ENCODE measurements around the gene SNX18.
"Not testable (repeated sequence)": the region's sequence is repeated elsewhere in the genome, so short reads cannot be mapped to it uniquely, and the experiment has no call there.

Gene SNX18

GRCh38 chr5:54517512-54518145 lies at the start of gene SNX18:
Gene SNX18 (plus strand): TSS chr5:54517759. CDS start chr5:54517953, 194 bp downstream.
- DNase-seq (ENCODE audit: low read depth, low spot score): peak; percentile 67

GRCh38 chr5:54469622-54470021 lies 47.9 kb upstream of the SNX18 start:
- DNase-seq (ENCODE audit: low read depth, low spot score): no peak

- DNase-seq (ENCODE audit: low read depth, low spot score): no peak
Measured at GRCh38 chr5:54470128-54470527, 47.4 kb upstream of the SNX18 start.

GRCh38 chr5:54470677-54471076 lies 46.9 kb upstream of the SNX18 start:
- DNase-seq (ENCODE audit: low read depth, low spot score): no peak

DNA sequence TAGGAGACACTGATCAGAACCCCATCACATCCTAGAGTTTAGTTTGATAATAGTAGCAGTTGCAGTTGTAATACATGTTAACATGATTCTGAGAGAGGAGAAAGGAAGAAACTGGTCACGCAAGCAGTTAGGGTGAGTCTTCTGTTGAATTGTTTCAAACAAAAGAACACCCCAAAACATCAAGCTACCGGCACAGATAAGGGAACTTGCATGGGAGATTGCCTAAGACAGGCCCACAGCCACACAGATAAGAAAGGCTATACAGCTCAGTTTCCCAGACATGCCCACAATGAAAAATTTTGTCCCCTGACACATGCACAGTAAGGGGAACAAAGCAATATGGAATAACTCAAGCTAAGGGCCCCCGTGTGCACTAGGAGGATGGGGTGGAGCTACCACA lies 46.2 kb upstream of the SNX18 start:
- no peak for DNase-seq (ENCODE audit: low read depth, low spot score)

DNA sequence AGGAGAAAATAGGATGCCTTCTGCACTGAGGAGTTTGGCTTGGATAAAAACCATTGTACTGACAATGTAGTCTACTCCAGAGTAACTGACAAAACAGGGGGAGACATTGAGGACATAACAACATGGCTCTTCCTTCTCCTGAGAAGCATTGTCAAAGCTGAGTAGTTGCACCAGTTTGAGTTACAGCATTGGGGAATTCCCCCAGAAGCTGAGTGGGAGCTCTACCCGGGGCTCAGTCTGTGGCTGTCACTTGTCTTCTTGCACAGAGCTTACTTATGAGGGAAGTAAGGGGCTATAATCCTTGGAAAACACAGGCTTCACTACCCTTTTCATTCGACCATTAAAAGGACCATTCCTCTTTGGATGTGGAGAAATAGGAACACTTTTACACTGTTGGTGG lies 40.9 kb upstream of the SNX18 start:
- DNase-seq (ENCODE audit: low read depth, low spot score): no peak

DNA sequence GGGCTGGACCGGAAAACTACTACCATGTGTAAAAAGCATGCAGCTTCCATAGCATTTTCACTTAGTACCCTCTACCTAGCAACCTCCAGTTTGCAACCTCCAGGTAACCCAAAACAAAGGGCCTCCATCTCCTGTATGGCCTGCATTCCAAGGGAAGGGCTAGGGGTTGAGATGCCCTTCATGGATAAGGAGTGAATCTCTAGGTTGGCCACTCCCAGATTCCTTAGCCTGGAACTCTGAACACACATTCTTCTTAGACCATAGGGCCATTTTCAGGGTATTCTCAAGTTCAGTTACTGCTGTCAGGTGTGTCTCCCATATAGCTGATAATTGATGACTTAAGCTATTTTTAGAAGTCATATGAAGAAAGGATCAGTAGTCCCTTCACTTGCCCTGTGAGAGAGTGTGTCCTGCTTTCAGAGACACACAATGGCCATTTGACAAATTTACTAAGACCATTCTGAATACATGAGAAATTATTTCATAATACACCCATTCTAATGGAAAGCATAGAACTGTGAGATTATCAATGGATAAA lies 39.5 kb upstream of the SNX18 start:
- no peak for DNase-seq (ENCODE audit: low read depth, low spot score)

DNA sequence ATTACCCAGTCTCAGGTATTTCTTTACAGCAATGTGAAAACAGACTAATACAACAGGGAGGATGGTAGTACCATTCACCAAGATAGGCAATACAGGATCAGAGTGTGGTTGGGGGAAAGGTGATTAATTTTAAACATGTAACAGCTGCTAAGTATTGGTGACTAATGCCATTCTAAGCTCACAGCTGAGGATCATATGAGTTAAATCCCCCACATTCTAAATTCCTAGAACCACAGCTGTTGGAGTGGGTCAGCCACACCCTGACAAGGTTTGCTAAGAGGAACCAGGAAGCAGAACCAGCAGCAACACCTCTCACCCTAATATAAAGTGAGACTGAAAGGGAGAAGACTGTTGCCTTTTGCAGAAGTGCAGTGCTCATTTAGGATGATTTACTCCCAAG lies 37.3 kb upstream of the SNX18 start:
- DNase-seq (ENCODE audit: low read depth, low spot score): no peak

GRCh38 chr5:54484219-54484894 lies 33.2 kb upstream of the SNX18 start:
- DNase-seq (ENCODE audit: low read depth, low spot score): no peak

DNA sequence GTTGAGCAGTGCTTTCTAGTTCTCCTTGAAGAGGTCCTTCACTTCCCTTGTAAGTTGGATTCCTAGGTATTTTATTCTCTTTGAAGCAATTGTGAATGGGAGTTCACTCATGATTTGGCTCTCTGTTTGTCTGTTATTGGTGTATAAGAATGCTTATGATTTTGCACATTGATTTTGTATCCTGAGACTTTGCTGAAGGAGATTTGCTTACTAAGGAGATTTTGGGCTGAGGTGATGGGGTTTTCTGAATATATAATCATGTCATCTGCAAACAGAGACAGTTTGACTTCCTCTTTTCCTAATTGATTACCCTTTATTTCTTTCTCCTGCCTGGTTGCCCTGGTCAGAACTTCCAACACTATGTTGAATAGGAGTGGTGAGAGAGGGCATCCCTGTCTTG lies 31.9 kb upstream of the SNX18 start:
- not testable (repeated sequence) for DNase-seq (ENCODE audit: low read depth, low spot score)

DNA sequence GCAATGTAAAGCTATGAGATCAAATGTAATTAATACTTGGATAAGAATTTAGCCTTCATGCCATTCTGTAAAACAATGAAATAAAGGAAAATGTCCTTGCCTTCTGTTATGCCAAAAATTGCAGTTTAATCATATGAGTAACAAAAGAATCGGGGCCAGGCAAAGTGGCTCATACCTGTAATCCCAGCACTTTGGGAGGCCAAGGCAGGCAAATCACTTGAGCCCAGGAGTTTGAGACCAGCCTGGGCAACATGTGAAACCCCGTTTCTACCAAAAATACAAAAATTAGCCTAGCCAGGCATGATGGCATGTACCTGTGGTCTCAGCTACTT lies 27.9 kb upstream of the SNX18 start:
- not testable (repeated sequence) for DNase-seq (ENCODE audit: low read depth, low spot score)

GRCh38 chr5:54491326-54491725 lies 26.2 kb upstream of the SNX18 start:
- DNase-seq (ENCODE audit: low read depth, low spot score): no peak

- no peak for DNase-seq (ENCODE audit: low read depth, low spot score)
Measured at GRCh38 chr5:54492178-54492577, 25.4 kb upstream of the SNX18 start.

DNA sequence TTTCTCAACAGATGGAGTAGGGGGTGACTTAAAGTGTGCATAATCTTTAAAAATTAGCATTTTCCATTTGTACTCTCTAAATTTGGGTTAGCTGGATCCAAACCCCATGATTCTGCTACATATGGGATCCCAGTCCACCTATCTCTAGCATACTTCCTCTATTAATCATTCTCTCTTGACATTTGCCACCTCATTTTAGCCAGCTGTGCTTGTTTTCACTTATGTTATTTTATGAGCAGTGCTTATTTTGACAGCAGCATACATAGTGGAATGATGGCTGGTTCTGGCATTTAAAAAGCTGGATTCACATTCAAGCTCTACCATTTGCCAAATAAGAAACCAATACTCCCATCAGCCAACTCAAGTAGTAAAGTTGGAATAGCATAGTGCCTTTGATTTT lies 22.5 kb upstream of the SNX18 start:
- DNase-seq (ENCODE audit: low read depth, low spot score): no peak

- DNase-seq (ENCODE audit: low read depth, low spot score): no peak
Measured at GRCh38 chr5:54514291-54514690, 3.3 kb upstream of the SNX18 start.

DNA sequence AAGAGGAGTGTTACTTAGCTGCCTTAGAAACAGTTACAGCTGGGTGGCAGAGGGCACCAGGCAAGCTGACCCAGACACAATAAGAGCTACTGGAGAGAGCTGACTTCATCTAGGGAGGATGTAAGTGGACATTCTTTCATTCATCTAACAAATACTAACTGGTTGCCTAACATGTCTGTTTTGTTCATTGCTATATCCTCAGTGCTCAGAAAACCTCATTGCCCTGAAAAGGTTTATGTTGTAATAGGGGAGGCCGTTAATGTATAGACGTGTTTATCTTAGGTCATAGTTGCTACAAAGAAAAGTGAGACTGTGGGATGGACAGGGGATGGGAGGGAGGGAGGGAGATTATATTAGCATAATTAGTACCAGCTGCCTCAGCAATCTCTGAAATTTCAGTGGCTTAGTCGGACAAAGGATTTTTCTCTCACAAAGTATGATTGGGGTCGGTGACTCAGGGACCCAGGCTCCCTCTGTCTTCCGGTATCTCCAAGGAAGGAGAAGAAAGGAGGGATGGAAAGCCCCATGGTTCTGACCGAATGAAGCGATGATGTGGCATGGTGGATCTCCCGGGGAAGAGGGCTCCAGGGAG lies 2.6 kb upstream of the SNX18 start:
- no peak for DNase-seq (ENCODE audit: low read depth, low spot score)

- no peak for DNase-seq (ENCODE audit: low read depth, low spot score)
Measured at GRCh38 chr5:54515634-54516033, 1.9 kb upstream of the SNX18 start.

GRCh38 chr5:54516051-54516655 lies 1.4 kb upstream of the SNX18 start:
- no peak for DNase-seq (ENCODE audit: low read depth, low spot score)

GRCh38 chr5:54517174-54517511 lies 416 bp upstream of the SNX18 start:
- peak; percentile 48 for DNase-seq (ENCODE audit: low read depth, low spot score)

DNA sequence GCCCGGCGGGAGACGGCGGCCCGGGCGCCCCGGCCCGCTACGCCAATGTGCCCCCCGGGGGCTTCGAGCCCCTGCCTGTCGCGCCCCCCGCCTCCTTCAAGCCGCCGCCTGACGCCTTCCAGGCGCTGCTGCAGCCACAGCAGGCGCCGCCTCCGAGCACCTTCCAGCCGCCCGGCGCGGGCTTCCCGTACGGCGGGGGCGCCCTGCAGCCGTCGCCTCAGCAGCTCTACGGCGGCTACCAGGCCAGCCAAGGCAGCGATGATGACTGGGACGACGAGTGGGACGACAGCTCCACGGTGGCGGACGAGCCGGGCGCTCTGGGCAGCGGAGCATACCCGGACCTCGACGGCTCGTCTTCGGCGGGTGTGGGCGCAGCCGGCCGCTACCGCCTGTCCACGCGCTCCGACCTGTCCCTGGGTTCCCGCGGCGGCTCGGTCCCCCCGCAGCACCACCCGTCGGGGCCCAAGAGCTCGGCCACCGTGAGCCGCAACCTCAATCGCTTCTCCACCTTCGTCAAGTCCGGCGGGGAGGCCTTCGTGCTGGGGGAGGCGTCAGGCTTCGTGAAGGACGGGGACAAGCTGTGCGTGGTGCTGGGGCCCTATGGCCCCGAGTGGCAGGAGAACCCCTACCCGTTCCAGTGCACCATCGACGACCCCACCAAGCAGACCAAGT lies 723 bp downstream of the SNX18 start:
- no peak for DNase-seq (ENCODE audit: low read depth, low spot score)

GRCh38 chr5:54518818-54519508 lies 1.4 kb downstream of the SNX18 start:
- DNase-seq (ENCODE audit: low read depth, low spot score): no peak

DNA sequence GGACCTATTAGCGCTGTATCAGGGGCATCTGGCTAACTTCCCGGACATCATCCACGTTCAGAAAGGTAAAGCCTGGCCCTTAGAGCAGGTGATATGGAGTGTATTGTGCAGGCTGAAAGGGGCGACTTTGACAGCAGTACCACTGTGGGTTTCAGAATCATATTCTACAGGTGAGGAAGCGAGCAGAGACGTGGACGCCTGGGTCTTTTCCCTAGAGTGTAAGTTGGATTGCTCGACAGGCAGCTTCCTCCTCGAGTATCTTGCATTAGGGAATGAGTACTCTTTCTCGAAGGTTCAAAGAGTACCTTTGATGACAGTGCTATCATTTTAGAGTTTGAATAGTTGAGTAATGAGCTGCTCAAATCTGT lies 1.9 kb downstream of the SNX18 start:
- no peak for DNase-seq (ENCODE audit: low read depth, low spot score)
